ENCODE data around the gene NFE2.

Gene NFE2

GRCh38 chr12:54337854-54338650 is 37.2 kb upstream of the NFE2 start:
- no peak for TF ChIP-seq CTCF (IDR thresholded peaks at IDR 0.05; ENCODE audit: low read depth, low read length)
- H3K4me3 ChIP-seq (ENCODE audit: low read depth, low read length), result 0 out of 2 replicates have a peak overlapping the region, but pooled peaks have one; percentile 5

DNA sequence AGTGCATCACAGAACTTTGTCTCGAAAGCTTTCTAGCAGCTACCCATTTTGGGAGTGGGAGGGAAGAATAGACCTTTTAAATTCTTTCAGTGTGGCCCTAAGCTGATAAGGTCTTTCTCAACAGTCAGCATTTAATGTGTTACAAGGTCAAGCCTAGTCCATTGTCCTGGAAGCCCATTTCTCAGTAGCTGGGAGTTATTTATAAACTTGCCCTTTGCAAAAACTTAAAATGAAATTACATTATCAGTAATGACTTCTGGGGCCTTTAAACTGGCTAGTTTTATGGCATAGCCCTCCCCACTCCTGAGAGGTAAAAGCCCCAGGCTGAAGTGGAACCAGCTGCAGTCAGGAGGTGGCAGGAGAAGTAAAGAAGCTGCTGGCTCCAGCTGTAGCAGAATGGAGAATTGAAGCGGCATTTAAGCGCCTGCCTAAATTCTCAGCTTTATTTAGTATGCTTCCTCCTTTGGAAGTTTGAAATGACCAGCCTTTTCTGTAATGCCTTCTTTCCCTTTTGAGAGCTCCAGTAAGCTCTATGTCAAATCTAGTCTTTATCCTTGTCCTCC is 36.5 kb upstream of the NFE2 start:
- no peak for TF ChIP-seq CTCF (IDR thresholded peaks at IDR 0.05; ENCODE audit: low read depth, low read length)
- no peak overlapping the region for H3K4me3 ChIP-seq (ENCODE audit: low read depth, low read length)

DNA sequence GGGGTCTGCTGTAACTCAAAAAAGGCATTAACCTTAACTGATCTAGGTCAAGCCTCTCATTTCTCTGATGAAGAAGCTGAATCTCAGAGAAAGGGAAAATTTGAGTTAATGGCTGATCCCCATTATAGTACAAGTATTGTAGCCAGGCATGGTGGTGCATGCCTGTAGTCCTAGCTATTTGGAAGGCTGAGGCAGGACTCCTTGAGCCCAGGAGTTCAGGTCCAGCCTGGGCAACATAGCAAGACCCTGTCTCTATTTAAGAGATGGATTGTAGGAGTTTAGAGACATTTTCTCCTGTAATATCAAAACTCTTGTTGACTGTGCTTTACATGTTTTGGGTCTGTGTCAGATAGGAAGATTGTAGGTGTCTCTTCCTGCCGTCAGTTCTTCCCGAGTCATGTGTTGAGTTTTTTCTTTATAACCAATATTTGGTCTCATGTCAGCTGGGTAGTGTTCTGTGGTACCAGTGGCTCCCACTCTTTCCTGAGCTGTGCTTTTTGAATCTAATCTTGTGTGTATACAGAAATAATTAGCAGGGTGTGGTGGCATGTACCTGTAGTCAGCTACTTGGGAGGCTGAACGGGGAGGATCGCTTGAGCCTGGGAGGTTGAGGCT is 32.7 kb upstream of the NFE2 start:
- H3K4me3 ChIP-seq (ENCODE audit: low read depth, low read length), result no peak overlapping the region
- no peak for TF ChIP-seq CTCF (IDR thresholded peaks at IDR 0.05; ENCODE audit: low read depth, low read length)

DNA sequence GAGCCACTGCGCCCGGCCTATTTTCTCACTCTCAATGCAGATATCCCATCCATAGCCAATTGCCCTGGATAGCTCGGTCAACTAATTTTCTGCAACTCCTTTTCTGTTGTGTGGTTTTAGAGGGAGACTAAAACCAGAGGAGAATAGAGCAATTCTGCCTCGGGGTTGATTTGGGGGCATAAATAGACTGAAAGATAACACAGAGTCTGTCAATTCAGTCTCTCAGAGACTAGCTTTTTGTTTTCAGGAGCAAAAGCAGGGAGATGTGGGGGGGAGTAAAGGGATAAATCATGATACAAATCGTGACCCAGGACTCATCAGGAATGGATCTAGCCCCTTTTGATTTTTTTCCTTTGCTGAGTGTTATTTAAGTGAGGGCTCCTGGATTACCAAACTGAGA is 30.6 kb upstream of the NFE2 start:
- TF ChIP-seq CTCF (IDR thresholded peaks at IDR 0.05; ENCODE audit: low read depth, low read length), result no peak
- H3K4me3 ChIP-seq (ENCODE audit: low read depth, low read length), result no peak overlapping the region

DNA sequence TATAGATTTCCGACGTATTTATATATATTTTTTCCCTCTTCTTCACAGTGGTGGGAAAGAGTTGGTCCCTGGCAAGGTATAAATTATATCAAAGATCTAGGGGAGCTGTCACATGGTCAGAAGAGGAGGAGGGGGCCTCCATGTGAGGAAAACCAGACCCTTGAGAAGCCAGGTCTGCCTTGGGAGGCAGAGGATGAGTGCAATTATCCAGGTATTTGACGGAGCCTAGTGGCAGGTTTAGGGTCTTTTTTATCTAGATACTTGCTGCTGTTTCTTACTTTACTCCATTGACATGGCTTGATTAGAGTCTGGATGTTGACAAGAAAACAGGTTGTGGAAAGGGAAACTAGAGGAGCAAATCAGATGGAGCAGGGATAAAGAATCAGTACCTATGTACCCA is 29.6 kb upstream of the NFE2 start:
- TF ChIP-seq CTCF (IDR thresholded peaks at IDR 0.05; ENCODE audit: low read depth, low read length), result no peak
- H3K4me3 ChIP-seq (ENCODE audit: low read depth, low read length), result no peak overlapping the region

DNA sequence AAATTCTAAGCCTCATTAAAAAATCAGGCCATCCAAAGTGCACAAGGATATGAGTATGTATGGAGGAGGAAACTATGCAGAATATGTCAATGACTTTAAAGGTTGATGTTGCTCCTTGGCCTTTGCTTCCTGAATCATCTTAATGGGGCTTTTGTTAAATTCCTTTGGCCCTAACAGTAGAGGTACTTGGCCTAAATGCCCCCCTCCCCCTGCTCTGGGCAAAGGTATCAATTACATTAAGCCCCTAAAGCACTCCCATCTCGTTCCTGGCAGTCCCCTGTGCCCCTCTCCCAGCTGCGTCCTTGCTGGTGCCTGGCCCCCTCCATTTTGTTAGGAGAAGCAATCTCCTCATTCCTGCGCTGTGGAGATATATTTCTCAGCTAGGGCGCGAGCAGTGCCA is 28.9 kb upstream of the NFE2 start:
- H3K4me3 ChIP-seq (ENCODE audit: low read depth, low read length), result no peak overlapping the region
- TF ChIP-seq CTCF (IDR thresholded peaks at IDR 0.05; ENCODE audit: low read depth, low read length), result no peak
